Right renal cortex interstitium (tissue), 3 donors: ENCODE results near the gene NABP1. TPM values are rescaled to one million over a fixed set of nuclear protein-coding genes. Genes with fewer than 3 reads are reported as not detected.
A peak's percentile ranks its signal among the peaks of the same experiment; 100 is the strongest.
"Not testable (repeated sequence)": the region's sequence is repeated elsewhere in the genome, so short reads cannot be mapped to it uniquely, and the experiment has no call there.

Experiments used
- DNase-seq, 3 donors: peaks; one replicate each; pipeline ENCODE4 v3.0.0-alpha.2; 2013; ENCODE audit warnings: low read depth in 3 of 3, low spot score in 2 of 3
- polyA plus RNA-seq, 3 donors: library from polyadenylated mRNA; unstranded; fragments of 120-200 nt; gene quantifications; one replicate each; pipeline ENCODE4 v1.2.1, GENCODE V29; 2013; ENCODE audit not compliant: insufficient read length in 3 of 3

Gene NABP1
- 10 to 100 TPM; 28.8 to 39.6 (median 39.5) TPM for polyA plus RNA-seq

- DNase-seq: peak; percentile 90 to 91 (median 90)
Observed at GRCh38 chr2:191677646-191678436, at the start of gene NABP1. Gene NABP1 (plus strand): TSS chr2:191678136. CDS start chr2:191678615, 479 bp downstream.

- DNase-seq: no peak
Observed at GRCh38 chr2:191629001-191629453, 48.9 kb upstream of the NABP1 start.

- DNase-seq: no peak
Observed at GRCh38 chr2:191629976-191630712, 47.8 kb upstream of the NABP1 start.

GRCh38 chr2:191631754-191632153 lies 46.2 kb upstream of the NABP1 start:
- no peak for DNase-seq

- DNase-seq: no peak
Observed at GRCh38 chr2:191632426-191632825, 45.5 kb upstream of the NABP1 start.

- DNase-seq: no peak
Observed at GRCh38 chr2:191634791-191635190, 43.1 kb upstream of the NABP1 start.

GRCh38 chr2:191635333-191636234 lies 42.4 kb upstream of the NABP1 start:
- no peak for DNase-seq

- DNase-seq: no peak
Observed at GRCh38 chr2:191636235-191636543, 41.7 kb upstream of the NABP1 start.

- DNase-seq: no peak
Observed at GRCh38 chr2:191636586-191636985, 41.4 kb upstream of the NABP1 start.

GRCh38 chr2:191637182-191638078 lies 40.5 kb upstream of the NABP1 start:
- no peak for DNase-seq

GRCh38 chr2:191638079-191638801 lies 39.7 kb upstream of the NABP1 start:
- DNase-seq: no peak

GRCh38 chr2:191638802-191639172 lies 39.1 kb upstream of the NABP1 start:
- no peak for DNase-seq

GRCh38 chr2:191641609-191642008 lies 36.3 kb upstream of the NABP1 start:
- no peak for DNase-seq

GRCh38 chr2:191642541-191642940 lies 35.4 kb upstream of the NABP1 start:
- no peak for DNase-seq

GRCh38 chr2:191643429-191643828 lies 34.5 kb upstream of the NABP1 start:
- no peak for DNase-seq

- DNase-seq: not testable (repeated sequence)
Observed at GRCh38 chr2:191644613-191645012, 33.3 kb upstream of the NABP1 start.

GRCh38 chr2:191645032-191645431 lies 32.9 kb upstream of the NABP1 start:
- DNase-seq: no peak

GRCh38 chr2:191645434-191646162 lies 32.3 kb upstream of the NABP1 start:
- no peak for DNase-seq
